SK-N-SH treated with all-trans-retinoic acid at 6 μM for 48 hours (cell line): ENCODE data around the gene GNG11.
"Not testable (repeated sequence)": the region's sequence is repeated elsewhere in the genome, so short reads cannot be mapped to it uniquely, and the experiment has no call there.

Source experiments
- ATAC-seq: fragments of 200-7000 bp; cut with Tn5 transposase; 3 replicates; pipeline ENCODE4 v1.9.1; 2020; ENCODE audit warnings: mild to moderate bottlenecking, moderate library complexity
- ARNTL ChIP-seq: fragments of 450-650 bp; formaldehyde crosslinking; IDR thresholded peaks from 2 replicates; pipeline ENCODE4 v1.5.0; 2020; ENCODE audit warnings: low read depth, mild to moderate bottlenecking, moderate library complexity, borderline replicate concordance
- BACH2 ChIP-seq: fragments of 250-450 bp; sonication (Bioruptor Pico); IDR thresholded peaks from 2 replicates; pipeline ENCODE4 v1.9.0; 2021; ENCODE audit warnings: mild to moderate bottlenecking, borderline replicate concordance
- CSDC2 ChIP-seq: fragments of 250-450 bp; sonication (Bioruptor Pico); IDR thresholded peaks from 2 replicates; pipeline ENCODE4 v1.5.0; 2020; ENCODE audit warnings: mild to moderate bottlenecking, moderate library complexity
- ESRRG ChIP-seq: fragments of 250-450 bp; sonication (Bioruptor Pico); IDR thresholded peaks from 2 replicates; pipeline ENCODE4 v1.6.1; 2021; ENCODE audit warnings: mild to moderate bottlenecking
- GLIS3 ChIP-seq: fragments of 250-450 bp; sonication (Bioruptor Pico); IDR thresholded peaks from 2 replicates; pipeline ENCODE4 v1.5.0; 2020; ENCODE audit warnings: mild to moderate bottlenecking, moderate library complexity
- ISL1 ChIP-seq: fragments of 250-450 bp; sonication (Bioruptor Pico); IDR thresholded peaks from 2 replicates; pipeline ENCODE4 v2.1.2; 2022; ENCODE audit warnings: mild to moderate bottlenecking, moderate library complexity
- RARB ChIP-seq: fragments of 250-450 bp; sonication (Bioruptor Pico); IDR thresholded peaks from 2 replicates; pipeline ENCODE4 v1.8.0; 2021; ENCODE audit warnings: mild to moderate bottlenecking, moderate library complexity
- TOX ChIP-seq: fragments of 250-450 bp; sonication (Bioruptor Pico); IDR thresholded peaks from 2 replicates; pipeline ENCODE4 v1.8.0; 2021; ENCODE audit warnings: mild to moderate bottlenecking, moderate library complexity, borderline replicate concordance
- ZC3H10 ChIP-seq: fragments of 250-450 bp; sonication (Bioruptor Pico); IDR thresholded peaks from 2 replicates; pipeline ENCODE4 v1.5.1; 2021; ENCODE audit warnings: mild to moderate bottlenecking, moderate library complexity
- ZFP3 ChIP-seq: fragments of 250-450 bp; sonication (Bioruptor Pico); IDR thresholded peaks from 2 replicates; pipeline ENCODE4 v1.5.0; 2020; ENCODE audit warnings: mild to moderate bottlenecking, moderate library complexity
- ZFP30 ChIP-seq: fragments of 450-650 bp; formaldehyde crosslinking; IDR thresholded peaks from 2 replicates; pipeline ENCODE4 v1.5.0; 2022; ENCODE audit warnings: mild to moderate bottlenecking, moderate library complexity
- ZNF565 ChIP-seq: fragments of 450-650 bp; formaldehyde crosslinking; conservative IDR thresholded peaks from 2 replicates; pipeline ENCODE4 v1.5.0; 2020; ENCODE audit warnings: low read depth, mild to moderate bottlenecking, moderate library complexity
- ZNF70 ChIP-seq: fragments of 450-650 bp; formaldehyde crosslinking; IDR thresholded peaks from 2 replicates; pipeline ENCODE4 v1.5.0; 2020; ENCODE audit warnings: mild to moderate bottlenecking, moderate library complexity
- TF ChIP-seq, protein P1 (sequence below): fragments of 250-450 bp; sonication (Bioruptor Pico); IDR thresholded peaks from 2 replicates; pipeline ENCODE4 v1.5.1; 2021; ENCODE audit warnings: mild to moderate bottlenecking, moderate library complexity
- TF ChIP-seq, protein P2 (sequence below): fragments of 250-450 bp; sonication (Bioruptor Pico); IDR thresholded peaks from 2 replicates; pipeline ENCODE4 v1.5.0; 2020; ENCODE audit warnings: mild to moderate bottlenecking, moderate library complexity
- TF ChIP-seq, protein P3 (sequence below): fragments of 250-450 bp; sonication (Bioruptor Pico); IDR thresholded peaks from 2 replicates; pipeline ENCODE4 v1.8.0; 2020; ENCODE audit warnings: mild to moderate bottlenecking, moderate library complexity, borderline replicate concordance

GNG11 gene

DNA sequence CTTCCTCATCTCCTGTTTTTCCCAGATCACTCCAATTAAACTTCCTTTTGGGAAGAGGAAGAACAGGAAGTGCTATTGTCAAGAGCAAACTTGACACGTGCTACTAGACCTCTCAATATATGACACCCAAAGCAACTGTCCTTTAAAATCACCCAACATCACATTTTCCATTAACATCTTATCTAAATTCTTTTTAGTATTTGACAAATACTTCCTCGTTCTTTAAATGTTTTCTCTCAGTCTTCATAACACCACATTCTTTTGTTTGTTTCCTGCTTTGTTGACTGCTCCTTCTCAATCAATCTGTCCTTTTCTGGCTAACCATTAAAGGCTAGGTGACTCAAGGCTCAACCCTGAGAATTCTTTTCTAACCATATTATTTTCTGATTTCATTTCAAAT is 23.9 kb upstream of the GNG11 start (continued):
- TF ChIP-seq ZFP30 (no peak), CSDC2 (CRISPR knock-in tag) (no peak)
- TF ChIP-seq, protein P1, sequence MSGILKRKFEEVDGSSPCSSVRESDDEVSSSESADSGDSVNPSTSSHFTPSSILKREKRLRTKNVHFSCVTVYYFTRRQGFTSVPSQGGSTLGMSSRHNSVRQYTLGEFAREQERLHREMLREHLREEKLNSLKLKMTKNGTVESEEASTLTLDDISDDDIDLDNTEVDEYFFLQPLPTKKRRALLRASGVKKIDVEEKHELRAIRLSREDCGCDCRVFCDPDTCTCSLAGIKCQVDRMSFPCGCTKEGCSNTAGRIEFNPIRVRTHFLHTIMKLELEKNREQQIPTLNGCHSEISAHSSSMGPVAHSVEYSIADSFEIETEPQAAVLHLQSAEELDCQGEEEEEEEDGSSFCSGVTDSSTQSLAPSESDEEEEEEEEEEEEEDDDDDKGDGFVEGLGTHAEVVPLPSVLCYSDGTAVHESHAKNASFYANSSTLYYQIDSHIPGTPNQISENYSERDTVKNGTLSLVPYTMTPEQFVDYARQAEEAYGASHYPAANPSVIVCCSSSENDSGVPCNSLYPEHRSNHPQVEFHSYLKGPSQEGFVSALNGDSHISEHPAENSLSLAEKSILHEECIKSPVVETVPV (CRISPR knock-in tag) = no peak

DNA sequence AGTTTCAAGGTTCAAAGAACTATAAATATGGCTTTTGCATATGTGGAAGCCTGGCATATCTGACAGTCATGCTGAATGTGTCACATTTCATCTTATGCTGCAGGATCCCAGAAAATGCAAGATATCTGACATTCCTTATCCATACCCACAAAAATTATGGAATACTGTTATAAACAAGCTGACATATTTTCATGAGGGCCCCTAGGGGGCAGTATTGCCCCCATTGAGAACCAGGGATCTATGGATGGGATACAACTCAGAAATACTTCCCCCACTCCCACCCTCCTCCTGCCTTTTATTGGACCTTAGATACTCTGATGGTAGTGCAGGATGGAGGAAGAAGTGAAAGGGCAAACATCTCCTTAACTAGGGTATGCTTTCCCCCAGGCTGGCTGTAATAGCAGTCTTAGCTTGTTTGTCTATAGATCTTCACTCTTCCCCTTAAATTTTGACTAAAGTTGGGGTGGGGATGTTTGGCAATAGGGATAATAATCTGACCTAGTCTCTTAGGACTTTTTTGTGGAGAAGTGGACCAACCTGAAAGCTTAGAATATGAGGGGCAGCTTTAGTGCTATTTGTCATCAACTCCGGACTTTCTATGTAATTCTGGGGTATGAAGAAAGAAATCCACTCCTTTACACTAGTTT is 18.6 kb upstream of the GNG11 start:
- TF ChIP-seq RARB (CRISPR knock-in tag) (no peak), ZFP30 (no peak), TOX (CRISPR knock-in tag) (no peak)
- ATAC-seq = peak; percentile 95

DNA sequence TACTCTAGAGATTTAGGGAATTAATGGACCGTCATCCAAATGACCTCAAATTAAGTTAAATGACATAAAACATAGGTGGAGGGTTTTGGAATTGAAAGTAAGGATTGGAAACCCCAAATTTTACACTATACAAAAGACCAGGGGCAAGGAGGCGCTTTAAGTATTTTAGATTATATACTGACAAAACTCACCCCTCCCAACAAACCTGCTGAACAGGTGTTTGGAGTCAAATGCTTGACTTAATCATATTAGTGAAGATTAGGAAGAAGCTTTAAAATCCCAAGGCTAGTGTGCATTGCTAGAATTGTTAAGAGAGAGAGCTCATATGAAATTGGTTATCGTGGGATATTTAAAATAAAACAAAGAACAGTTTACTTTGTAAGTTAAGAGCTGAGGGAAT is 15.3 kb upstream of the GNG11 start, which contains the start of gene GNGT1:
Gene GNGT1, plus strand, starts transcription at position 301 of the 400 bp plus-strand sequence. CDS start 180 bp downstream, outside the sequence.
- no peak for ATAC-seq
- no peak for TF ChIP-seq ZFP3 (CRISPR knock-in tag)
- no peak for TF ChIP-seq ISL1 (CRISPR knock-in tag)
- TF ChIP-seq ZNF70 = no peak
- TF ChIP-seq ZFP30 = no peak
- no peak for TF ChIP-seq ZNF565 (CRISPR knock-in tag)
- no peak for TF ChIP-seq TOX (CRISPR knock-in tag)
- TF ChIP-seq ESRRG (CRISPR knock-in tag) = no peak
- no peak for TF ChIP-seq GLIS3
- TF ChIP-seq, protein P2, sequence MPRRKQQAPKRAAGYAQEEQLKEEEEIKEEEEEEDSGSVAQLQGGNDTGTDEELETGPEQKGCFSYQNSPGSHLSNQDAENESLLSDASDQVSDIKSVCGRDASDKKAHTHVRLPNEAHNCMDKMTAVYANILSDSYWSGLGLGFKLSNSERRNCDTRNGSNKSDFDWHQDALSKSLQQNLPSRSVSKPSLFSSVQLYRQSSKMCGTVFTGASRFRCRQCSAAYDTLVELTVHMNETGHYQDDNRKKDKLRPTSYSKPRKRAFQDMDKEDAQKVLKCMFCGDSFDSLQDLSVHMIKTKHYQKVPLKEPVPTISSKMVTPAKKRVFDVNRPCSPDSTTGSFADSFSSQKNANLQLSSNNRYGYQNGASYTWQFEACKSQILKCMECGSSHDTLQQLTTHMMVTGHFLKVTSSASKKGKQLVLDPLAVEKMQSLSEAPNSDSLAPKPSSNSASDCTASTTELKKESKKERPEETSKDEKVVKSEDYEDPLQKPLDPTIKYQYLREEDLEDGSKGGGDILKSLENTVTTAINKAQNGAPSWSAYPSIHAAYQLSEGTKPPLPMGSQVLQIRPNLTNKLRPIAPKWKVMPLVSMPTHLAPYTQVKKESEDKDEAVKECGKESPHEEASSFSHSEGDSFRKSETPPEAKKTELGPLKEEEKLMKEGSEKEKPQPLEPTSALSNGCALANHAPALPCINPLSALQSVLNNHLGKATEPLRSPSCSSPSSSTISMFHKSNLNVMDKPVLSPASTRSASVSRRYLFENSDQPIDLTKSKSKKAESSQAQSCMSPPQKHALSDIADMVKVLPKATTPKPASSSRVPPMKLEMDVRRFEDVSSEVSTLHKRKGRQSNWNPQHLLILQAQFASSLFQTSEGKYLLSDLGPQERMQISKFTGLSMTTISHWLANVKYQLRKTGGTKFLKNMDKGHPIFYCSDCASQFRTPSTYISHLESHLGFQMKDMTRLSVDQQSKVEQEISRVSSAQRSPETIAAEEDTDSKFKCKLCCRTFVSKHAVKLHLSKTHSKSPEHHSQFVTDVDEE = no peak
- no peak for TF ChIP-seq RARB (CRISPR knock-in tag)
- no peak for TF ChIP-seq BACH2 (CRISPR knock-in tag)
- TF ChIP-seq ZC3H10 (CRISPR knock-in tag) = no peak
- TF ChIP-seq, protein P3, sequence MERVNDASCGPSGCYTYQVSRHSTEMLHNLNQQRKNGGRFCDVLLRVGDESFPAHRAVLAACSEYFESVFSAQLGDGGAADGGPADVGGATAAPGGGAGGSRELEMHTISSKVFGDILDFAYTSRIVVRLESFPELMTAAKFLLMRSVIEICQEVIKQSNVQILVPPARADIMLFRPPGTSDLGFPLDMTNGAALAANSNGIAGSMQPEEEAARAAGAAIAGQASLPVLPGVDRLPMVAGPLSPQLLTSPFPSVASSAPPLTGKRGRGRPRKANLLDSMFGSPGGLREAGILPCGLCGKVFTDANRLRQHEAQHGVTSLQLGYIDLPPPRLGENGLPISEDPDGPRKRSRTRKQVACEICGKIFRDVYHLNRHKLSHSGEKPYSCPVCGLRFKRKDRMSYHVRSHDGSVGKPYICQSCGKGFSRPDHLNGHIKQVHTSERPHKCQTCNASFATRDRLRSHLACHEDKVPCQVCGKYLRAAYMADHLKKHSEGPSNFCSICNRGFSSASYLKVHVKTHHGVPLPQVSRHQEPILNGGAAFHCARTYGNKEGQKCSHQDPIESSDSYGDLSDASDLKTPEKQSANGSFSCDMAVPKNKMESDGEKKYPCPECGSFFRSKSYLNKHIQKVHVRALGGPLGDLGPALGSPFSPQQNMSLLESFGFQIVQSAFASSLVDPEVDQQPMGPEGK (CRISPR knock-in tag) = no peak
- no peak for TF ChIP-seq ARNTL (CRISPR knock-in tag)

DNA sequence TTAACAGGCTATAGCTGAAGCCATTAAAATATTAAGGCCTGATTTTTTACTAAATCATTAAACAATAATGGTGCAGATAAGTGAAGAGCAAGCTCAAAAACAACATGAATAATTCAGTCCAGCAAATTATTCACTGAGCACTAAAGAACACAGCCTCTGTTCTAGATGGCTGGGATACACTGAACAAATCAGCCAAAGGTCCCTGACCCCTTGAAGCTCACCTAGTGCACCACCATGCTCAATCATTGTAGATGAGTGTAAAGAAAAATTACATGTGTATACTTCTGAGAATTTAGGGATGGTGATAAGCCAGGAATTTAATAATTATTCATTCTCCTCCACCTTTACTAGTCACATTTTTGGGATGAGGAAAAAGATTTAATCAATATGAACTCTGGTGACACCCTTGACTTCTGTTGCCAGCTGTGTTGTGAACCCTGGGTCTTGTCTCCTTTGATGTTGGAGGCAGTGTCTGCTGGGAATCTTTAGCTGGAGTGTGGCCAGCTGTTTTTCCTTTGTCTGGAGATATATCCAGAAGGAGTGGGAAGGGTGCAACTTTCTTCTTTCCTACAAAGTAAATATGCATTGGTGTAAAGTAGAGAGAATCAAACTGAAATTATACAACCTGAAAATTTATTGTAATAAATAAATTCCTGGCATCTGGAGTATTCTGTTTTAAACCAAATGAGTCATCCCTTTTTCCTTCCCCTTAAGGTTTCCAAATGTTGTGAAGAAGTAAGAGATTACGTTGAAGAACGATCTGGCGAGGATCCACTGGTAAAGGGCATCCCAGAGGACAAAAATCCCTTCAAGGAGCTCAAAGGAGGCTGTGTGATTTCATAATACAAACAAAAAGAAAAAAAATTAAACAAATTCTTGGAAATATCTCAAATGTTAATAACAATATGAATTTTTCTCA is 11.2 kb upstream of the GNG11 start:
- peak; percentile 65 for ATAC-seq
- TF ChIP-seq ARNTL (CRISPR knock-in tag) (no peak), ISL1 (CRISPR knock-in tag) (0 out of 2 replicates have a peak, but pooled peaks have one; percentile 6)
- TF ChIP-seq, all 23 proteins: peak for 1

DNA sequence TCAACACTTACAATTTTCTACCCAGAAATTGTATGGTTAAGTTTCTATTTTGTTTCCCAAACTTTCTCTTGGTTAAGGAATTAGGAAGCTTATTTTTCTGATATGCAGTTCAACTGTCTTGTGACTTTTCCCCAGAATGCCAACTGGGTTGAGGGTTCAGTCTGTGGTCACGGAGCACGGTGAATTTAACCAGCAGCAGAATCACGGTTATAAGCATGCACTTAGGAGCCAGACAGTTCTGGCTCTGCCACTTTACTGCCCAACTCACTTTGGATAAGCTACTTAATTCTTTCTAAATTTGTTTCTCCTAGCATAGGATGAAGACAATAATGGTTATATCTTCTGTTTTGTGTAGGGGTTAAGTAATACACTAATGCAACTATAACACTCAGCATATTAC is 10.3 kb upstream of the GNG11 start:
- not testable (repeated sequence) for ATAC-seq

DNA sequence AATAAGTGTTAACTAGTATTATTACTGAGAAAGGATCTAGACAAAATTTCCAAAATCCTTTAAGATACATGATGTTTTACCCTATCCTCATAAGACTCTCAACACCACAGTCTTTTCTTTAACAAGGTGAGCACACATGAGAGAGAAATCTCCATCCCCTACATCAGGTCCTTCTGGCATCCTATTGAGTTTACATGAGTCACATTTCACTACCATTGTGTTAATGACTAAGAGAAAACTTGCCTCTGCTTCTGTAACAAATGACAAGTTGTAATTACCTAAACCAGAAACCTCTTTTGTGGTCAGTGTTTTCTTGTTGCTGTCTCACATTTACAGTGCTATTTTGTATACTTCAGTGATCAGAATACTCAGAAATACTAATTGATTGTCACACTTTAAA is 9.9 kb upstream of the GNG11 start:
- not testable (repeated sequence) for ATAC-seq
